GM12874 (cell line): Measurements from ENCODE around the gene ENTPD8.

ENCODE experiments used
- CTCF ChIP-seq: IDR thresholded peaks from 2 replicates; pipeline ENCODE4 v1.5.1; 2011; ENCODE audit warnings: low read depth, mild to moderate bottlenecking, control low read depth, low read length, moderate library complexity; ENCODE audit not compliant: insufficient read depth

Gene ENTPD8

DNA sequence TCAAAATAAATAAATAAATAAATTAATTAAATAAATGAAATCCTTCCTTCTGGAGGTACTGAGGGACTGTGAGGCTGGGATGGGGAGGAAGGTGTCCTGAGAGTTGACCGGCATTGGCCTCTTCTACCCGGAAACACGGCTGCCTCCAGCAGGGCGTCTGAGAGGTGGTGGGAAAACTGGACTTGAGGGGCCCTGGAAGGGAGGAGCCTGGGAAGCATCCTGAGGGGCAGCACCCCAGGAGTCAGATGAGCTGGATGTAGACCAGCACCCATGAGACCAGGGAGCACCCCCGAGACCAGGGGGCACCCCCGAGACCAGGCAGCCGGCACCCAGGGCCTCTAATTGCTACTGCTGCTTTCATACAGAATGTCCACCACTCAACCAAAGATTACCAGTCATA lies 26.7 kb upstream of the ENTPD8 start:
- TF ChIP-seq CTCF = no peak

DNA sequence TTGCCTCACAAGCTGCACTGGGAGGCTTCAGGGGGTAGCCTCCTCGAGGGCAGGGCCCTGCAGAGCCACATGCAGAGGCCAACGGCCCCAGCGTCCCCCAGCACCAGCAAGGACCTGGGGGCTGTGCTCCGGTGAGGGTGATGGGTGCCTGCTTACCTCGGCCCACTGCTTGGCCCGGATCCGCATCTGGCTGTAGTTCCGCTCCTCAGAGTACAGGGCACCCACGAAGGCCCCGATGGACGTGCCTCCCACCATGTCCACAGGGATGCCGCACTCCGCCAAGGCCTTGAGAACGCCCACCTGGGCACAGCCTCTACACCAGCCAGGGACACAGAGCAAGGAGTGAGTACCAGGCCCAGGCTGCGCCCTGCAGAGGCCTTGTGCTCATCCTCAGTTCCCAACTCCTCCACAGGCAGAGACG lies 26.0 kb upstream of the ENTPD8 start:
- no peak for TF ChIP-seq CTCF

GRCh38 chr9:137465720-137466388 lies 24.7 kb upstream of the ENTPD8 start:
- TF ChIP-seq CTCF = no peak

DNA sequence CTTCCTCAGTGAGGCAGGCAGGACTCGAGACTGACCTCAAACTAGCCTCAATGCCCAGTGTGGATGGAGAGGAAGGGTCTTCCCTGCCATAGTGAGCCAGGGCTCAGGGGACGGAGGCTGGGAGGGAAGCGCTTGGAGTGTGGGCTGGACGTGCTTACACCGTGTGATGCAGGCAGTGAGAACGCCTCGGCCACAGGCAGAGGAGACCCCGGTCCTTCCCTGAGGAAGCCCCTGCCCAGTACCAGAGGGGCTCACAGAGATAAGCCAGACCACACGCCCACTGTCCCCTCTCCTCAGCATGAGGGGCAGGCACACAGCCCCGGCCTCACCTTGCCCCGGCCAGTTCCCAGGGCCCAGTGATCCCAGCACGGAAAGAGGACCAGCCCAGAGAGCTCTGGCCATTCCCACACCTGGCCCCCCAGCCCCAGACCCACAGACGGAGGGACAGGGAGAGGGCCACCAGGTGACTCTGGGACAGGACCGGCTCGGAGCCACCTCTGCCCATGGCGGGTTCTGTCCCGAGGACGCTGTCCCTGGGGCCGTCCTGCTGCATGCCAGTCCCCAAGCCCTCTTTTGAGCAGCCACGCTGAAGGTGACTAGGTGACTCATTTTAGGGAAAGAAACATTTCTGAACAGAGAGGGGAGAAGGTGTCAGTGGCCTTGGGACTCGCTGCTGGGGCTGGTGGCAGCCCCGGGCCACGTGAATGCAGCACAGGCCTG lies 24.0 kb upstream of the ENTPD8 start:
- TF ChIP-seq CTCF = no peak

DNA sequence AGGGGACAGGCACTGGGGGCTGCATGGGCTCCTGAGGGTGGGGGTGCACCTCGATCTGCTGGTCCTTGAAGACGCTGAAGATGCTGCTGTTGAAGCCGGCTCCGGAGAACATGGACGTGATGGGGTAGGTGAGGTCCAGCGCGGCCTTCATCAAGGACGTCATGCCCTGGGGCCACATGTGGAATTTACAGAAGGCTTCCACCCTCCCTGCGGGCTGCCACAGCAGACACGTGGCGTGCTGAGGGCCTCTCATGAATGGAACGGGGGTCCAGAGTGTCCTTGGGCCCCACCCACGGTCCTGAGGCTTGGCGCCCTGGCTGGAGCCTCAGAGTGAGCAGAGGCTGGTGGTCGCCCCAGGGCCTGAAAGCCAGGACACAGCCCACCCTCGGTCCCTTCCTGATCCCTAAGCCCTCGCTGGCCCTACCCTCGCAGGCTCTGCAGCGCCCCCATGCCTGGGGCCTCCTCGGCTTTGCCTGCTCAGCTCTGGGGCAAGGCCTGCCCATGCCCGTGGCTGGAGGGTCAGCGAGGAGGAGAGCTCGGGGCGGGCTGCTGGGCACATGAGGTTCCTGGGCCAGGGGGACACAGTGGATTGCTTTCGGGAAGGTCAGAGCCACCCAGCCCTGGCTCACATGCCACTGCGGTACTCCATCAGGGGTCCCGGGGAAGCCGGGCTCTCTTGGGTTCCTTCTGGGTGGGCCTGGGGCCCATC lies 23.3 kb upstream of the ENTPD8 start:
- TF ChIP-seq CTCF = no peak

GRCh38 chr9:137463931-137464290 lies 22.8 kb upstream of the ENTPD8 start:
- no peak for TF ChIP-seq CTCF
